Measurements from ENCODE around the gene OGA. TPM values are rescaled to one million over a fixed set of nuclear protein-coding genes. Genes with fewer than 3 reads are reported as not detected.

OGA gene
- total and polyA plus RNA-seq, 2 donors (not counting 3 experiments of a cell fraction or from before 2014, with no cell fraction given) = 30.8 to 118 TPM

- H2AFZ ChIP-seq (ENCODE audit: low read depth, low read length) = no peak overlapping the region
- no peaks in the 10 kb centered on the region for H3K79me2 ChIP-seq (ENCODE audit: control insufficient read depth, insufficient read depth, low read length)
- no peak overlapping the region for H3K4me2 ChIP-seq (ENCODE audit: insufficient read depth, low read length)
- no peak overlapping the region for H3K4me3 ChIP-seq (replicated peaks in 1 of 3; ENCODE audit: insufficient read depth in 1 of 3, low read depth in 1 of 3, low read length in 3 of 3)
- H3K9me3 ChIP-seq (replicated peaks; ENCODE audit: control insufficient read depth, insufficient read depth, low read length) = no peaks in the 10 kb centered on the region
- no peak overlapping the region for H3K9ac ChIP-seq (replicated peaks; ENCODE audit: extremely low read depth, insufficient read depth, low read length)
- no peaks in the 10 kb centered on the region for H3K9me1 ChIP-seq (replicated peaks; ENCODE audit: control insufficient read depth, extremely low read depth, insufficient read depth, low read length)
- POLR2A ChIA-PET = no interaction called here
- TF ChIP-seq MAX (IDR thresholded peaks at IDR 0.05; ENCODE audit: insufficient read depth, insufficient read length) (no peak), GATA2 (IDR thresholded peaks at IDR 0.05; ENCODE audit: insufficient read depth, insufficient read length, low read depth, low read length) (no peak), FOS (IDR thresholded peaks at IDR 0.05; ENCODE audit: borderline replicate concordance, insufficient read depth, low read length) (no peak), POLR2A (IDR thresholded peaks at IDR 0.05; ENCODE audit: low read depth, low read length) (no peak), EZH2 (IDR thresholded peaks at IDR 0.05; ENCODE audit: borderline replicate concordance, low read depth, low read length, severe bottlenecking) (no peak), MYC (IDR thresholded peaks at IDR 0.05; ENCODE audit: low read depth, low read length) (no peak), POLR2AphosphoS5 (IDR thresholded peaks at IDR 0.05; ENCODE audit: insufficient read depth, low read depth, low read length) (no peak), JUN (IDR thresholded peaks at IDR 0.05; ENCODE audit: borderline replicate concordance, insufficient read depth, insufficient read length, low read depth) (no peak)
- TF ChIP-seq, protein P1, sequence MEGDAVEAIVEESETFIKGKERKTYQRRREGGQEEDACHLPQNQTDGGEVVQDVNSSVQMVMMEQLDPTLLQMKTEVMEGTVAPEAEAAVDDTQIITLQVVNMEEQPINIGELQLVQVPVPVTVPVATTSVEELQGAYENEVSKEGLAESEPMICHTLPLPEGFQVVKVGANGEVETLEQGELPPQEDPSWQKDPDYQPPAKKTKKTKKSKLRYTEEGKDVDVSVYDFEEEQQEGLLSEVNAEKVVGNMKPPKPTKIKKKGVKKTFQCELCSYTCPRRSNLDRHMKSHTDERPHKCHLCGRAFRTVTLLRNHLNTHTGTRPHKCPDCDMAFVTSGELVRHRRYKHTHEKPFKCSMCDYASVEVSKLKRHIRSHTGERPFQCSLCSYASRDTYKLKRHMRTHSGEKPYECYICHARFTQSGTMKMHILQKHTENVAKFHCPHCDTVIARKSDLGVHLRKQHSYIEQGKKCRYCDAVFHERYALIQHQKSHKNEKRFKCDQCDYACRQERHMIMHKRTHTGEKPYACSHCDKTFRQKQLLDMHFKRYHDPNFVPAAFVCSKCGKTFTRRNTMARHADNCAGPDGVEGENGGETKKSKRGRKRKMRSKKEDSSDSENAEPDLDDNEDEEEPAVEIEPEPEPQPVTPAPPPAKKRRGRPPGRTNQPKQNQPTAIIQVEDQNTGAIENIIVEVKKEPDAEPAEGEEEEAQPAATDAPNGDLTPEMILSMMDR (IDR thresholded peaks at IDR 0.05; ENCODE audit: extremely low read depth in 1 of 2, insufficient read depth in 1 of 2, low read depth in 1 of 2, low read length in 2 of 2) = no peak
- dilution Hi-C loops (cut with MboI; ENCODE audit: extremely low pct_ligation_motif_present, low sequenced_read_pairs) = no loop called here
- intact Hi-C loops (cut with micrococcal nuclease) = no loop called here
- FAIRE-seq (no peak), DNase-seq (ENCODE audit: low read depth, low spot score) (no peak)
- no peaks in the 10 kb centered on the region for H3K36me3 ChIP-seq (ENCODE audit: control insufficient read depth in 2 of 2, extremely low read depth in 1 of 2, insufficient read depth in 2 of 2, low read length in 2 of 2)
- CTCF ChIA-PET = interaction anchor here (1.2 to 2.7 kb wide), 4 partner anchors 8 to 158 kb away, joined by 4 to 27 read pairs (median 6); partner anchors contain the start of gene KCNIP2
- H3K4me1 ChIP-seq (ENCODE audit: control insufficient read depth, extremely low read depth, insufficient read depth, low read length) = peaks cover 33% of the 10 kb centered on the region
- no TSS peak for BruUV-seq (replicated peaks)
- H3K27ac ChIP-seq (ENCODE audit: insufficient read depth, low read depth, low read length) = no peak overlapping the region
- H3K27me3 ChIP-seq (ENCODE audit: control insufficient read depth in 2 of 2, insufficient read depth in 2 of 2, low read length in 2 of 2) = no peaks in the 10 kb centered on the region
- H4K20me1 ChIP-seq (replicated peaks; ENCODE audit: control insufficient read depth, extremely low read depth, insufficient read depth, low read length) = no peaks in the 10 kb centered on the region
These were observed 33.3 kb upstream of the OGA start for GRCh38 chr10:101851411-101852116.
